Spleen (tissue), 11 donors: Measurements from ENCODE around the gene BLOC1S1. TPM values are rescaled to one million over a fixed set of nuclear protein-coding genes. Genes with fewer than 3 reads are reported as not detected.

Experiments used
- DNase-seq: peaks from one replicate; pipeline ENCODE4 v3.0.0-alpha.2; 2020
- H3K27ac ChIP-seq, 8 donors: fragments of 200-600 bp; sonication (generic) in 7 of 8; 1 replicate in 4 of 8; 2 replicates in 4 of 8; pipeline versions ENCODE4 v1.5.0 to v1.8.0; 2016 to 2021; ENCODE audit warnings: inconsistent platforms in 4 of 8, mild to moderate bottlenecking in 4 of 8, moderate library complexity in 1 of 8
- H3K27me3 ChIP-seq, 7 donors: fragments of 200-600 bp; sonication (generic) in 6 of 7; replicated peaks in 1 of 7; 1 replicate in 4 of 7; 2 replicates in 3 of 7; pipeline versions ENCODE4 v1.5.0 to v1.8.0; 2016 to 2021; ENCODE audit warnings: inconsistent platforms in 3 of 7, mild to moderate bottlenecking in 1 of 7
- H3K36me3 ChIP-seq, 6 donors: fragments of 200-600 bp; sonication (generic) in 5 of 6; 1 replicate in 4 of 6; 2 replicates in 2 of 6; pipeline versions ENCODE4 v1.5.0 to v1.8.0; 2016 to 2021; ENCODE audit warnings: inconsistent platforms in 2 of 6
- H3K4me1 ChIP-seq, 6 donors: fragments of 200-600 bp; sonication (generic) in 5 of 6; 1 replicate in 3 of 6; 2 replicates in 3 of 6; pipeline versions ENCODE4 v1.5.0 to v1.8.0; 2016 to 2021; ENCODE audit warnings: inconsistent platforms in 3 of 6
- H3K4me3 ChIP-seq, 8 donors: fragments of 200-600 bp; sonication (generic) in 7 of 8; 1 replicate in 4 of 8; 2 replicates in 4 of 8; pipeline versions ENCODE4 v1.5.0 to v1.8.0; 2016 to 2021; ENCODE audit warnings: inconsistent platforms in 4 of 8, mild to moderate bottlenecking in 4 of 8, moderate library complexity in 2 of 8
- H3K9me3 ChIP-seq, 8 donors: fragments of 200-600 bp; sonication (generic) in 7 of 8; 1 replicate in 4 of 8; 2 replicates in 4 of 8; pipeline versions ENCODE4 v1.5.0 to v1.8.0; 2016 to 2021; ENCODE audit warnings: inconsistent platforms in 4 of 8
- POLR2A ChIP-seq, 3 donors: fragments of 450-650 bp; IDR thresholded peaks; one replicate each; pipeline ENCODE4 v1.5.1; 2017; ENCODE audit warnings: antibody characterized with exemption in 3 of 3, mild to moderate bottlenecking in 1 of 3
- POLR2AphosphoS5 ChIP-seq, 3 donors: sonication (generic); formaldehyde crosslinking; IDR thresholded peaks; one replicate each; pipeline ENCODE4 v1.5.1; 2017; ENCODE audit warnings: antibody characterized with exemption in 3 of 3
- WGBS, 5 donors: extraction: QIAGEN DNeasy Blood & Tissue Kit in 3 of 5; methylation state at CpG; one replicate each; pipeline versions ENCODE4 v1.1.5 to v1.1.7; 2013 to 2018; 5-methylcytosine and 5-hydroxymethylcytosine counted together
- intact Hi-C: fragments of 100-400 bp; cut with DNase I; formaldehyde crosslinking; loops from one replicate; pipeline ENCODE4 v1.15.0; 2023; ENCODE audit warnings: low total_unique reads
- polyA plus RNA-seq, 3 donors: library from polyadenylated mRNA; stranded (reverse); fragments of 200-250 nt; gene quantifications; one replicate each; pipeline ENCODE4 v1.2.1, GENCODE V29; 2013
- total RNA-seq, 7 donors: library from RNA; depleted of rRNA in 3 of 7; stranded (reverse); fragments of >200 nt in 3 of 7; fragmentation: NEBNext Ultra II Directional in 4 of 7; extraction: Animal tissue kit (Norgen Biotek cat#: 25700) in 4 of 7; gene quantifications; one replicate each; pipeline versions ENCODE4 v1.1.0 to v1.2.1, GENCODE V29; 2016 to 2021
- TF ChIP-seq, protein P1 (sequence below), 11 experiments: fragments of 200-600 bp in 7 of 11; fragments of 450-650 bp in 4 of 11; sonication (generic) in 4 of 11; IDR thresholded peaks in 8 of 11; conservative IDR thresholded peaks in 3 of 11; 1 replicate in 7 of 11; 2 replicates in 4 of 11; pipeline versions ENCODE4 v1.4.0 to v1.8.0; 2016 to 2021; ENCODE audit warnings: antibody characterized with exemption in 11 of 11, inconsistent platforms in 4 of 11, mild to moderate bottlenecking in 1 of 11
- donor health status: healthy with polysubstance abuse.
- donor health status: DM: no; HTN: no; CAD: no; lungs with moderate emphysema.
- donor health status: DM: no; HTN: no; CAD: no.
- donor health status: Bipolar disorder and iron deficiency.
- donor health status: healthy.
- donor health status: DM: no; HTN: no; CAD: no.
- donor health status: DM: yes; HTN: yes; CAD: no.

The BLOC1S1 gene
- total and polyA plus RNA-seq, 10 donors = 113 to 304 (median 212) TPM

DNA sequence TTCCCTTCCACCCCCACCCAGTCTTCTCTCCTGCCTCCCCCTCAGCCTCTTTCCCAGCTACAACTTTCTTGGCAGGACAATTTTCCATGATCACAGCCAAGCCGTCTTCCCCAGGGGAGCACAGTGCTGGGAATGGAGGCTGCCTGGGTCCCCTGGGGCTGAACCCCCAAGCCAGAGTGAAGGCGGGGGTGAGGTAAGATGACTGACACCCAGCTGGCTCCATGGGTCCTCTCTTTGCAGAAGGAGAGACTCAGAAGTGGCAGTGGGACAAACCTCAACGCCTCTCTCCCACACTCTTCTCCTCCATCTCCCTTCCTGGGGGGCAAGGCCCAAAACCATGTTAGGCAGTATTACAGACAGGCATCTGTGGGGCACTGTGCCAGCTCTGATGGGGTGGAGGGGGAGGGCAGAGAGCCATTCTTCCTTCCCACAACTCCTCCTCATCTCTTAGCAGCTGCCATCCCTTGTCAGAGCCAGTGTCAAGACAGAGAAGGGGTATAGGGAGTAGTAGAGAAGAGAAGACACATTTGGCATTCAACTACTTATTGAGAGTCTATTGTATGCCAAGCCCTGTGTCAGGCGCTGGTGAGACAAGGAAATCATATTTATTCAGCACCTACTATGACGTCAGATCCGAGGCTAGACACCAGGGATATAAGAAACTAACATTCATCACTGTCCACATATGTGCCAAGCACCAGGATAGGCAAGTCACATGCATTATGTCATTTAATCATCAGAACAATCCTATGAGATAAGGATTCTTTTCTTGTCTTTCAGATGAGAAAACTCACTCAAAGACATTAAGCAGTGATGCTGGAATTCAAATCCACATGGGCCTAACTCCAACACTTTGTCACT lies 11.7 kb upstream of the BLOC1S1 start:
- peak; percentile 20 for DNase-seq
- WGBS, 5 donors = 69 to 85% (median 79%) methylated on average over 6 of the region's 6 CpGs
- no peak overlapping the region for H3K4me3 ChIP-seq

DNA sequence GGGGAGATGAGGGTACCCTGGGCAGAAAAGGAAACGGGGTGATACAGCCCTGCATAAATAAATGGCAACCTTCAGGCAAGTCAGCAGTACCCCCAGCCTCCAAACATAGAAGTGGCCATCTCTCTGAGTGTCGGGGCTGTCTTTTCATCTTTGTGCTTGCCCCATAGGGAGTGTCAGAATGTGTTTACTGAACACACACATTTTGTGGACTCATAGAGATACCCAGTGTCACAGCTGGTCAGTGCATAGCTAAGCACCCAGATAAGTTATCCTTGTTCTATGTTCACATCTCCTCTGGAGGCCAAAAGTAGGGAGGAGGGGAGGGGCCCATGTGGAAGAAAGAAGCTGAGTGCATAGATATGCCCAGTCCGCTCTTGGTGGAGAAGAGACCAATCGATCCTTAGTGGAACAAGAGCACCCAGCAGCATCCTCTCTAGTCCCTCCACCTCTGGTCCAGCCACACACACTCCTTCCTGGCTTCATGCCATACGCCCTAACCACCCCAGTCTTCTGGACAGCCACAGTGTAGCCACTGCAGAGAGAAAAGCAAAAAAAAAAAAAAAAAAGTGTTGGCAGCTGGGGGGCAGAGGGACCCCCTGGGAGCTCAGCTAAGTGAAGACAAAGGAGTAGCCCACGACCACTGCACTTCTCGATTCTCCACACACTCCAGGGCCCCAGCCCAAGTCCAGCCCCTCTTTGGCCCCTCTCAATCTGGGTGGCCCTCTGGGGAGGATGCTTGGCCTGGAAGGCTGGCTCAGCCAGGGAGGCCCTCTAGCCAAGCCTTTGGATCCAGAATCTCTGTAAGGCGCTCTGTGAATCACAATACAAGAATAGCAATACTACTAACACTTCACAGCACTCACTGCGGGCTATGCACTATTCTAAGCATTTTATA lies 10.8 kb upstream of the BLOC1S1 start:
- Histone ChIP-seq H3K4me1 (peaks cover 12 to 55% (median 28%) of the 10 kb centered on the region in 6 donors), H3K4me3 (no peak overlapping the region), H3K36me3 (no peaks in the 10 kb centered on the region), H3K27ac (no peak overlapping the region), H3K27me3 (peaks cover 0 to 28% (median 0%) of the 10 kb centered on the region in 7 donors), H3K9me3 (no peaks in the 10 kb centered on the region)
- peak; percentile 37 for DNase-seq
- 77 to 91% (median 83%) methylated on average over 9 of the region's 9 CpGs for WGBS, 5 donors
- no peak for TF ChIP-seq POLR2A (IDR thresholded peaks at IDR 0.05)
- no peak for TF ChIP-seq POLR2AphosphoS5 (IDR thresholded peaks at IDR 0.05)
- TF ChIP-seq, protein P1, sequence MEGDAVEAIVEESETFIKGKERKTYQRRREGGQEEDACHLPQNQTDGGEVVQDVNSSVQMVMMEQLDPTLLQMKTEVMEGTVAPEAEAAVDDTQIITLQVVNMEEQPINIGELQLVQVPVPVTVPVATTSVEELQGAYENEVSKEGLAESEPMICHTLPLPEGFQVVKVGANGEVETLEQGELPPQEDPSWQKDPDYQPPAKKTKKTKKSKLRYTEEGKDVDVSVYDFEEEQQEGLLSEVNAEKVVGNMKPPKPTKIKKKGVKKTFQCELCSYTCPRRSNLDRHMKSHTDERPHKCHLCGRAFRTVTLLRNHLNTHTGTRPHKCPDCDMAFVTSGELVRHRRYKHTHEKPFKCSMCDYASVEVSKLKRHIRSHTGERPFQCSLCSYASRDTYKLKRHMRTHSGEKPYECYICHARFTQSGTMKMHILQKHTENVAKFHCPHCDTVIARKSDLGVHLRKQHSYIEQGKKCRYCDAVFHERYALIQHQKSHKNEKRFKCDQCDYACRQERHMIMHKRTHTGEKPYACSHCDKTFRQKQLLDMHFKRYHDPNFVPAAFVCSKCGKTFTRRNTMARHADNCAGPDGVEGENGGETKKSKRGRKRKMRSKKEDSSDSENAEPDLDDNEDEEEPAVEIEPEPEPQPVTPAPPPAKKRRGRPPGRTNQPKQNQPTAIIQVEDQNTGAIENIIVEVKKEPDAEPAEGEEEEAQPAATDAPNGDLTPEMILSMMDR (IDR thresholded peaks at IDR 0.05 in 8 of 11, conservative IDR thresholded peaks at IDR 0.05 in 3 of 11) = no peak
- intact Hi-C loops = no loop called here

More for the DNA sequence above, 11.7 kb upstream of the BLOC1S1 start:
- no peak for TF ChIP-seq POLR2A (IDR thresholded peaks at IDR 0.05)
- TF ChIP-seq, protein P1 (IDR thresholded peaks at IDR 0.05 in 8 of 11, conservative IDR thresholded peaks at IDR 0.05 in 3 of 11) = no peak
- no peak for TF ChIP-seq POLR2AphosphoS5 (IDR thresholded peaks at IDR 0.05)
- peaks cover 11 to 47% (median 26%) of the 10 kb centered on the region in 6 donors for H3K4me1 ChIP-seq
- no peak overlapping the region for H3K27ac ChIP-seq
- peaks cover 0 to 23% (median 0%) of the 10 kb centered on the region in 7 donors for H3K27me3 ChIP-seq
- no peaks in the 10 kb centered on the region for H3K36me3 ChIP-seq
- intact Hi-C loops = no loop called here
- no peaks in the 10 kb centered on the region for H3K9me3 ChIP-seq

DNA sequence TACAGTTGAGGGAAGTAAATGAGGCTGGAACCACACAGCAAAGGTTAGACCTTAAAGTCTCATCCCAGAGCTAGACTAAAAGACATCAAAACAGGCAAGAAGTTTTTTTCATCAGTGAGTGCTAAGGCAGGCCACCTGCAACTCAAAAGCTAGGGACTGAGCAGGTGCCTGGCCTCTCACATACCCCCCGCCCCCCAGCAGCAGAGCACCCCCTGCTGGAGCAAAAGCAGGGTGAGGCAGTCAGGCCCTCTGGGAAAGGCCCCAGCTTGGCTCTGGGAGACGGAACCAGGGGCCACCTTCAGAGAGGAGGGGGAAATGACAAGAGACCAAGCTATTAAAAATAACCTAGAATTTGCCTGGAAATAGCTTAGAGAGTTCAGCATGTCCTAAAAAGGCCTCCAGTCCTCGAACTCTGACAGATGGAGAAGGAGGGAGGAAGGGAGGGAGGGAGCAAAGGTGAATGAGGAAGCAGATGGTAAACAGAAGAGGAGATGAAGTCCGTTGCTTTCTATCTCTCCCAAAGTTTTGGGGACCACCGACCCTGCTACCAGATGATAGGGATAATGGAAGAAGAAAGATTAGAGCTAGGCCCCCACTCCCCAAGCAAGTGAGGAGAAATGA lies 10.0 kb upstream of the BLOC1S1 start:
- peak; percentile 71 for DNase-seq
- Histone ChIP-seq H3K27ac (no peak overlapping the region), H3K36me3 (no peaks in the 10 kb centered on the region), H3K27me3 (peaks cover 0 to 28% (median 0%) of the 10 kb centered on the region in 7 donors), H3K4me3 (peak overlapping the region in 2 of 8 donors; percentile 67 to 90), H3K9me3 (no peaks in the 10 kb centered on the region), H3K4me1 (peaks cover 12 to 55% (median 28%) of the 10 kb centered on the region in 6 donors)
- intact Hi-C loops = no loop called here
- WGBS, 5 donors = 27 to 55% (median 33%) methylated on average over 5 of the region's 5 CpGs
- TF ChIP-seq POLR2A (IDR thresholded peaks at IDR 0.05) = no peak
- TF ChIP-seq, protein P1 (IDR thresholded peaks at IDR 0.05 in 8 of 11, conservative IDR thresholded peaks at IDR 0.05 in 3 of 11) = peak in 4 of 11 experiments; percentile 23 to 39 (median 36)
